Breast epithelium (tissue), 3 donors: Measurements from ENCODE around the gene GPR82.

Experiments used
- CTCF ChIP-seq, 3 donors: fragments of 450-650 bp; IDR thresholded peaks; one replicate each; pipeline ENCODE4 v1.5.1; 2016 to 2017; ENCODE audit warnings: antibody characterized with exemption in 3 of 3, mild to moderate bottlenecking in 3 of 3, moderate library complexity in 3 of 3
- POLR2A ChIP-seq: fragments of 450-650 bp; IDR thresholded peaks from one replicate; pipeline ENCODE4 v1.6.1; 2016; ENCODE audit warnings: antibody characterized with exemption, mild to moderate bottlenecking, moderate library complexity
- POLR2AphosphoS5 ChIP-seq, 3 donors: sonication (generic); formaldehyde crosslinking; IDR thresholded peaks; one replicate each; pipeline ENCODE4 v1.6.1; 2017; ENCODE audit warnings: antibody characterized with exemption in 3 of 3

GRCh38 chrX:41761702-41762101 lies 37.7 kb downstream of the GPR82 start:
- TF ChIP-seq CTCF (IDR thresholded peaks at IDR 0.05), result no peak
- TF ChIP-seq POLR2A, result no peak
- TF ChIP-seq POLR2AphosphoS5 (IDR thresholded peaks at IDR 0.05), result no peak
